ENCODE results near the gene HLA-DPB1.
"Not testable (repeated sequence)": the region's sequence is repeated elsewhere in the genome, so short reads cannot be mapped to it uniquely, and the experiment has no call there.

The HLA-DPB1 gene

DNA sequence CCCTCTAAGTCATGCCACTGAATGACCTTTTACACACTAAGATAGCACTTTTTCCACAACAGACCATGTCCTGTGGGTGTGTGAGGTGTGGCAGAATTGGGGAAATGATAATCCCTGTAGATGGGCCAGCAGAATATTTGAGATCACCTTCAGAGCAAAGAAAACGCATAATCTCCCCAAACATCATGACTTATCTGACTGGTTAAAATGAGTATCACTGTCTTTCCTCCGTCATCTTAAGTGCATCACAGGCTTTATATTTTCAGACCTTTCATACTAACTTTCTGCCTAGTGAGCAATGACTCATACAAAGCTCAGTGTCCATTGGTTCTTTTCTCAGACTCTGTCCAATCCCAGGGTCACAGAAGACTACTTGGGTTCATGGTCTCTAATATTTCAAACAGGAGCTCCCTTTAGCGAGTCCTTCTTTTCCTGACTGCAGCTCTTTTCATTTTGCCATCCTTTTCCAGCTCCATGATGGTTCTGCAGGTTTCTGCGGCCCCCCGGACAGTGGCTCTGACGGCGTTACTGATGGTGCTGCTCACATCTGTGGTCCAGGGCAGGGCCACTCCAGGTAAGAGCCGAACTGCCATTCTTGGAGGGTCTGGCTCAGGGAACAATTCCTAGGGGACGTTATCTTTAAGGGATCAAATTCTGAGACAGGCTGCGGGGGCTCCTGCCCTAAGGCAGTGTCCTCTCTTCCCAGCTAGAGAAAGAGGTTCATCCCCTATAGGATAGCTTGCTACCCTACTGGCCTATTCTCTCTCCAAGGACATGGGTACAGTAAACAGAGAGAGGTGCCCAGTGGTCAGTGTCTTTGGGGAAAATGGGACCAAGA lies at the start of gene HLA-DPB1:
TSS of gene HLA-DPB1 (plus strand) at position 423 of the 838 bp plus-strand sequence. CDS start at position 475, 52 bp downstream.
- DNase-seq: peak; percentile 50

DNA sequence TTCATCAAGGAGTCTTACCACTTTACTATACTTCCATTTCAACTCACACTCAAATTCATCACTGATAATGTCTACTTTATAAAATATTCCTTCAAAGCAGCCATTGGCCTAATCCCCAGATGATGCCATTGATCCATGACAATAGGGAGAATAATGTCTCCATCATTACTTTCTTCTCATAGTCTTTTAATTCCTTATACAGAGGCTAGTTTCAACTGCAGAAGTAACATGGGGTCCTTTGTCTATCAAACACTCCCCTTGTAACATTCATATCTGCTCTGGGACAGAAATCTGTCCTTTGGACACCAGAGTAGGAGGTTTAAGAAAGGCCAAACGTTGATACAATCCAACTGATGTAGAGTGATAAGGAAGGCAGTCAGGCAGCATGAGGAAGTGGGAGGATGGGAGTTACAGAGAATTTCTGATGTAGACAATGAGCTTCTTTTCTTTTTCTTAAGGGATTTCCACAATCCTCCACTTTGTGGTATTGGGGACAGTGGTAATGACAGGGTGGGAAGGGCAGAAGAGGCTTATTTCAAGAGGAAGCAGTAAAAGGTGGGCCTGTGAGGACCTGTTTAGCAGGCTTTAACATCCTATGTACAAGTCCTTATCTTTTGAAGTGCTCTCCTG lies 47.5 kb upstream of the HLA-DPB1 start:
- no peak for DNase-seq

DNA sequence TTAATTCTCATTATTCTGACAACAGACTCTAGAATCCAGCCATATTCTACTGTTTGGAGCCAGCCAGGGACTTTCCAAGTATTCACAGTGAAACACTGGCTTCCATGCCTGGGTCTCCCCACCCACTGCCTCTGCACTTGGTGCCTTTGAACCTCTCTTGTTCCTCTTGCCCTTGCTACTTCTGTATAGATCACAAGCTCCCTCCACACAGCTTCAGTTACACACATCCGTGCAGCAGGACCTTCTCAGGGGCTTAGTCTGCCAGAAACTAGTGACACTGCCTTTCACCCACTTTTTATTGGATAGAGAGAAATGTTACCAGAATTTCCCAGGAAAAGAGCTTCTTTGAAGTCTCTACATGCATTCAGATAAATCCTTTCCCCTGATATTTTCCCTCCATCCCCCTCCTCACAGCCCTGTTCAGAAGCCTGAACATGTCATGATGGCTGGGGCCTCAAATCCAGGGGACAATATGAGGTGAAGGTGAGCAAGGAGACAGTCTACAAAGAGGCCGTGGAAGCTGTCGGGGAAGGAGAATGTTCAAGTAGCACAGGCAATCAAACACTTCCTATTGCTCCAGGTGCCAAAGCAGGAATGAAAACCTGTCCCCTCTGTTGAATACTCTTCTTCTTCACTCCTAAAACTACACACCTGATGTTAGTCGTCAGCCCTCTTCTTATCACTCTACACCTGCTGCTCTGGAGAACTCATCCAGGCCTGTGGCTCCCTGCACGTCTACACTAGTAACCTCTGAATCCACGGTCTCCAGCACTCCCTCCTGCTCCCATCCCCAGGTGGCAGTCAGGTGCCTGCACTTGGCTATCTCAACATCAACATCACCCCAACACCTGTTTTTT lies 46.2 kb upstream of the HLA-DPB1 start:
- DNase-seq: no peak

DNA sequence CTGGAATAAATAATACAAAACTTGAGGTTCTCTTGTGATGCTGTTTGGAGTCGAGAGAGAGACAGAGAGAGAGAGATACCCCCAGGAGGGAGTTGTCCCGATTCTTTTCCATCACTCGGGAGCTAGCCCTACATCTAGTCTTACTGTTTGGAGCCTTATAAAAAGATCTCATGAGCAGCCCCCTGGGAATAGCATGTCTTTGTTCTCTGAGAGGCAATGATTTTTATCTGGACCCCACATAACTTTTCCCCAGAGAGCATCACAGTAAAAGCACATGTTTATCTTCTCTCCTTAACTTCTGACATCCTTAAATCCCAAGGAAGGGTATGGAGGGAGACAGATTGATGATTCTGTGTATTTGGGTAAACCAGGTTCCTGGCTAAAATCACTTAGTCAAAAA lies 45.5 kb upstream of the HLA-DPB1 start:
- DNase-seq: no peak

DNA sequence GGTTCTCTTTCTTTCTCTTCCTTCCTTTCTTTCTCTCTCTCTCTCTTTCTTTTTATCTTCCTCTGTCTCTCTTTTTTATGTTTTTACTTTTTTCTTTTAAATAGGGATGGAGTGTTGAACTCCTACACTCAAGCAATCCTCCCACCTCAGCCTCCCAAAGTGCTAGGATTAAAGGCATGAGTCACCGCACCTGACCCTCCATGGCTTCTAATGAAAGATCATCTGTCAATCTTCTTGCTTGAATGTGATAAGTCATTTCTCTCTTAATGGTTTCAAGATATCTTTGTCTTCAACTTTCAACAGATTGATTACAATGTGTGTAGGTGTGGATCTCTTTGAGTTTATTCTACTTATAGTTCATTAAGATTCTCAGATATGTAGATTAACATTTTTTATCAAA lies 41.2 kb upstream of the HLA-DPB1 start:
- no peak for DNase-seq

DNA sequence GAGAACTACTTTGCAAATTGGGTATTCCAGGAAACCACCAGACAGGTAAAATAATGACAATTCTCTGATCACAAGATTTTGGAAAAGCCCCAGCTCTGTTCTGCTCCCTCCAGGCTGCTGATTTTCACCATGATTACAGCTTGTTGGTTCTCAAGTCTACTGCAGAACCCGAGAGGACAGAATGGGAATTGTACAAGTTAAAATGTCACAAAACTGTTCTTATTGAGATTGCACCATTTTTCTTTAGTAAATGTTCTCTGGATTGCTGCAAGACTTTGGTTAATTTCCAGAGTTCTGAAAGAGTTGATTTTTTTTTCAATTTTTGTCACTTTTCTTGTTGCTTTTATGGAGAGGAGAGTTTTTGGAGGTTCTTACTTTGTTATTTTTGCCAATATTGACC lies 39.3 kb upstream of the HLA-DPB1 start:
- no peak for DNase-seq

DNA sequence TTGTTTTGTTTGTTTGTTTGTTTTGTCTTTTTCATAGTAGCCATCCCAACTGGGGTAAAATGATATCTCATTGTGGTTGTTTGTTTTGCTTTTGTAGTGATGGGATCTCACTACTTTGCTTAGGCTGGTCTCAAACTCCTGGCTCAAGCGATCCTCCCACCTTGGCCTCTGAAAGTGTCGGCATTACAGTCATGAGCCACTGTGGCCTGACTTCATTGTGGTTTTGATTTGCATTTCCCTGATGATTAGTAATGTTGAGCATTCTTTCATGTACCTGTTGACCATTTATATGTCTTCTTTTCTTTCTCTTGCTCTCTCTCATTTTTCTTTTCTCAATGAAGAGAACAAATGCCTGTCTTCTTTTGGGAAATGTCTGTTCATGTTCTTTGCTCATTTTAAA lies 35.6 kb upstream of the HLA-DPB1 start:
- no peak for DNase-seq

- DNase-seq: no peak
These were observed 26.3 kb upstream of the HLA-DPB1 start for GRCh38 chr6:33049323-33050013.

- no peak for DNase-seq
These were observed 25.6 kb upstream of the HLA-DPB1 start for GRCh38 chr6:33050014-33050810.

- DNase-seq: no peak
These were observed 23.2 kb upstream of the HLA-DPB1 start for GRCh38 chr6:33052627-33053026.

DNA sequence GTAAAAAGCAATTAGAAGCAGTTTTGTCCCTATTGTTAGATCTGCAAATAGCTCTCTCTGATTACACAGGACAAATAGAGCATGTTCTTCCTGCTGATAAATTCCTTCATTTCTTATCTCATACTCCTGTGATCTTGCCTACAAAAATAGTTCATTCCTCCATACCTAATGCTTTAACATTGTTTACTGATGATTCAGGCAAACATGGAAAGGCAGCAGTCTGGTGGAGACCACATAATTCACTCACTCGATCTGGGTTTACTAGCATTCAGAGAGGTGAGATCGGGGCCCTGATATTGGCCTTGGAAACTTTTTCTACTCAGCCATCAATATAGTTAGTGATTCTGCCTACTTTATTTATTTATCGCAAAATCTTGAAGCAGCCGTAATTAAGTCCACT lies 22.6 kb upstream of the HLA-DPB1 start:
- peak; percentile 62 for DNase-seq

DNA sequence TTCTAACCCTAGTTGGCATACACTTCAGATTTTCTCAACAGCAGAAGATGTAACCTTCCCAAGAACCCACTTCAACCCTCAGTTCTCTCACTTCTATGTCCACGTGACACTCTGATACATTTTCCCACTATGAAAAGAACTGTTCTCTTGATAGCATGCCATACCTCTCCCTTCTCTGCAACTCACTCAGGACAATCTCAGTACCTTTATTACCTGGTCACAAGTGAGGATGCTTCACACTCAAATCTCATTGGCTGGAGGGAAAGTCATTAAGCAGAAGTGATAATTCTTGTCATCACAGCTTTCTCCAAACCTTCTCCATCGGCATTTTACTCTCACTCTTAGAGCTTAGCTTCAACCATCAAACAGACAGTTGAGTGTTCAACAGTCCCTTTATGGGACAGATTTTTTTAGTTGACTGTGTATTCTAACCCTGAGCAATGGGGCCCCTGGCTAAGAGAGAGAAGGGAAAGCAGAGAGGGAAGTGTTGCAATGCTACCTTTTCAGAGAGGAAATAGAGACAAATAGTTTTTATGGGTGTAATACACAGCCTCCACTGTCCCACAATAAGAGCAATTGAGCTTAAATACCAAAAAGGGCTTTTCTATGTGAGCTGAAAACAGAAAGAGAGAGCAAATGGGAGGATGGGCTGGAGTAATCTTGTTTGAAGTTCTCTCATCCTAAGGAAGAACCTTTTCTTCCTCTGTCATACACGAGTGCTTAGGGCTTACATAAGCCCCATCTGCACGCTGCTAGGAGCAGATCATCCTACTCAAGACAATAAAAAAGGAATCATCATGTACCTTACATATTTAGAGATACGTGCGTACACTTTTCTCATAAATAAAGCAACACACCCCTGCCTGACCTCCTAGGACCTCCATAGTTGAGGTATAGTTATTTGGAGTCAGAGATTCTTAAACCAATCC lies 18.3 kb upstream of the HLA-DPB1 start:
- no peak for DNase-seq

GRCh38 chr6:33061987-33062386 lies 13.8 kb upstream of the HLA-DPB1 start:
- DNase-seq: no peak

GRCh38 chr6:33063435-33063834 lies 12.4 kb upstream of the HLA-DPB1 start:
- not testable (repeated sequence) for DNase-seq

DNA sequence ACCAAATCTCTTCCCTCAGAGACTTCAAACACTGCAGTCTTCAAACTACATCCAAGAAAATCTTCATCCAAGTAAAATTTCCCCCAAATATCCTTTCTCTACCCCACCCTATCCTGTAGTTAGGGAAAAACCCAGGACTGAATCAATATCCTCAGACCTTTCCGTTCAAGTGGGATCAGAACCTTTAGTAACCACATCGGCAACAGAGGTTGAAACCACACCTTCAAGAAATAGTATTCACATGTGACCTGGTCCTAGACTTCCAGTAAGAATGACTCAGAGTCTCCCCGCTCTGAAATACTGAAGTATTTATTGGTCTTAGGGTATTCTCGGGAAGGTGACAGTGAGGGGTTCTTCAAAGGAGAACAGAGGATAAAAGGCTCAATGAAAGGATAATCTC lies 11.1 kb upstream of the HLA-DPB1 start:
- no peak for DNase-seq

DNA sequence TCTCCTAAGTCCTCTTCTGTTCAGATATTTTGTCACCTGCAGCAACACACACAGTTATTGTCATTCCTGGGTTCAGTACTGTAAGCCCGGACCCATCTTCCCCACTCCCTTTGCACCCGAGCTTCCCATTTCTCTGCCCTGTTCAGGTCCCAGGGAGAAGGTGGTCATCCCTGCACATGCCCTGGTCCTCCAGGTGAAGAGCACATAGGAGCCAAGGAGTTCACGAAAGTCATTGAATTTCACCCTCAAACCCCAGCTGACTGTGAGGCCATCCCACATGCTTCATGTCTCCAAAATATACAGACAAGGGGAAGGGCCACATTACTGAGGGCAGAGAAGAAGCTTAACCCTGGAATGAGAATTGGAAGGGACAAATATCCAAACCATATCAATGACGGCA lies 10.5 kb upstream of the HLA-DPB1 start:
- DNase-seq: no peak

DNA sequence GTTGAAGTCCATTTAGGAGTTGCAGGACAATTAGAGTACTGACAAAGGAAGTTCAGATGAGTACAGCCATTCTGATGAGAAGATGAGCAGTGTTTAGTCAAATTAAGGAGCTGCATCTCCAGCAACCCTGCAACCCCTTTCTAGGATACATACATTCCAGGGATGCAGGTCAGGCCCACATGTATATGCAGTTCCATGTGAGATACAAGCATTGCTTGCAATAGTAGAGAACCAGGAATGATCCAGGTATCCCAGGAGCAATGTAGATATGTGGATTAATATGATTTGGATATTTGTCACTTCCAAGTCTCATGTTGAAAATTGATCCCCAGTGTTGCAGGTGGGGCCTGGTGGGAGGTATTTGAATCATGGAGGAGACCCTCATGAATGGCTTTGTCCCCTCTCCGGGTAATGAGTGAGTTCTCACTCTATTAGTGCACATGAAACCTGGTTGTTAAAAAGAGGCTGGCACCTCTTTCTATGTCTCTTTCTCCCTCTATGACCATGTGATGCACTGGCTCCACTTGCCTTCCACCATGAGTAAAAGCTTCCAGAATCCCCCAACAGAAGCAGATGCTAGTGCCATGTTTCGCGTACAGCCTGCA lies 8.8 kb upstream of the HLA-DPB1 start:
- no peak for DNase-seq

GRCh38 chr6:33069021-33069738 lies 6.6 kb upstream of the HLA-DPB1 start:
- DNase-seq: no peak

DNA sequence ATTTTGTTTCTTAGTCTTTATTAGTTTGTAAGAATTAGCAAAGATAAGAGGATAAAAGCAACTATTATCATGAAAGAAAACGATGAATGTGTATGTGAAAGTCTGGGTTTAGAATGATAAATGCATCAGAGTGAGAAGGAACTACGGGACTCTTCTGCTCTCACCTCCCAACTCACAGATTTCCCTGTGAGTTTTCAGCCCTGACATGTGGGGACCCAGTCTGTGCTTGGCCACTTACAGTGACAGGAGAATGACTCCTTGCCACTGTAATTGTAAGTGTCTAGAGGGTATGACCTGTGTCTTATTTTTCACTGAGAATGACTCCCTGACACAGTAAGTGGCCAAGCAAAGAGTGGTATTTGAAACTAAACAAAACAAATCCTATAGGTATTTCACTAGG lies 4.9 kb upstream of the HLA-DPB1 start:
- DNase-seq: no peak

DNA sequence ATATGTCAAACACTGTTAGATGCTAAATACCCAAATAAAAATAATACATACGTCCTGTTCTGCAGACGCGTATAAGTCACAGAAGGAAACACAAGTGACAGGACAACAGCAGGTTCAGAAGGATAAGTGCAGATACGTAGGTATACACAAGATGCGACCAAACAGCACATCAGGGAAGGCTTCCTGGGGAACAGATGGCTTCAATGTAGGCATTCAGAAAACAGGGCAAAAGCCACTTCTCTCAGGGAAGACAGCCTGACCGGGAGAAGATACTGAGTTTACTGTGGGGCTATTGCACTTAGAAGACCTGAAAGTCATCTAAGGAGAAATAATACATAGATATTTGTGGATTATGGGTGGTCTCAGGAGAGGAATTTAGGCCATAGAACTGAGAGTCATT lies 4.2 kb upstream of the HLA-DPB1 start:
- DNase-seq: no peak
